ENCODE results near the gene DRD3. TPM values are rescaled to one million over a fixed set of nuclear protein-coding genes. Genes with fewer than 3 reads are reported as not detected.

Gene DRD3
- total and polyA plus RNA-seq, 2 experiments from 2014 or later: 0.21 to 0.65 TPM

- TF ChIP-seq ETS1 (IDR thresholded peaks at IDR 0.05) (no peak), NANOG (IDR thresholded peaks at IDR 0.05; ENCODE audit: borderline replicate concordance) (no peak), EZH2phosphoT487 (IDR thresholded peaks at IDR 0.05; ENCODE audit: unreplicated experiment) (no peak), EZH2 (IDR thresholded peaks at IDR 0.05; ENCODE audit: low read depth, unreplicated experiment) (no peak), ZNF114 (CRISPR knock-in tag; IDR thresholded peaks at IDR 0.05) (no peak), CREB1 (CRISPR knock-in tag; IDR thresholded peaks at IDR 0.05; ENCODE audit: low read depth) (no peak)
- TF ChIP-seq, protein P1, sequence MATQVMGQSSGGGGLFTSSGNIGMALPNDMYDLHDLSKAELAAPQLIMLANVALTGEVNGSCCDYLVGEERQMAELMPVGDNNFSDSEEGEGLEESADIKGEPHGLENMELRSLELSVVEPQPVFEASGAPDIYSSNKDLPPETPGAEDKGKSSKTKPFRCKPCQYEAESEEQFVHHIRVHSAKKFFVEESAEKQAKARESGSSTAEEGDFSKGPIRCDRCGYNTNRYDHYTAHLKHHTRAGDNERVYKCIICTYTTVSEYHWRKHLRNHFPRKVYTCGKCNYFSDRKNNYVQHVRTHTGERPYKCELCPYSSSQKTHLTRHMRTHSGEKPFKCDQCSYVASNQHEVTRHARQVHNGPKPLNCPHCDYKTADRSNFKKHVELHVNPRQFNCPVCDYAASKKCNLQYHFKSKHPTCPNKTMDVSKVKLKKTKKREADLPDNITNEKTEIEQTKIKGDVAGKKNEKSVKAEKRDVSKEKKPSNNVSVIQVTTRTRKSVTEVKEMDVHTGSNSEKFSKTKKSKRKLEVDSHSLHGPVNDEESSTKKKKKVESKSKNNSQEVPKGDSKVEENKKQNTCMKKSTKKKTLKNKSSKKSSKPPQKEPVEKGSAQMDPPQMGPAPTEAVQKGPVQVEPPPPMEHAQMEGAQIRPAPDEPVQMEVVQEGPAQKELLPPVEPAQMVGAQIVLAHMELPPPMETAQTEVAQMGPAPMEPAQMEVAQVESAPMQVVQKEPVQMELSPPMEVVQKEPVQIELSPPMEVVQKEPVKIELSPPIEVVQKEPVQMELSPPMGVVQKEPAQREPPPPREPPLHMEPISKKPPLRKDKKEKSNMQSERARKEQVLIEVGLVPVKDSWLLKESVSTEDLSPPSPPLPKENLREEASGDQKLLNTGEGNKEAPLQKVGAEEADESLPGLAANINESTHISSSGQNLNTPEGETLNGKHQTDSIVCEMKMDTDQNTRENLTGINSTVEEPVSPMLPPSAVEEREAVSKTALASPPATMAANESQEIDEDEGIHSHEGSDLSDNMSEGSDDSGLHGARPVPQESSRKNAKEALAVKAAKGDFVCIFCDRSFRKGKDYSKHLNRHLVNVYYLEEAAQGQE (IDR thresholded peaks at IDR 0.05; ENCODE audit: unreplicated experiment): no peak
Measured at GRCh38 chr3:114219741-114220140, 40.9 kb upstream of the DRD3 start (continued).

DNA sequence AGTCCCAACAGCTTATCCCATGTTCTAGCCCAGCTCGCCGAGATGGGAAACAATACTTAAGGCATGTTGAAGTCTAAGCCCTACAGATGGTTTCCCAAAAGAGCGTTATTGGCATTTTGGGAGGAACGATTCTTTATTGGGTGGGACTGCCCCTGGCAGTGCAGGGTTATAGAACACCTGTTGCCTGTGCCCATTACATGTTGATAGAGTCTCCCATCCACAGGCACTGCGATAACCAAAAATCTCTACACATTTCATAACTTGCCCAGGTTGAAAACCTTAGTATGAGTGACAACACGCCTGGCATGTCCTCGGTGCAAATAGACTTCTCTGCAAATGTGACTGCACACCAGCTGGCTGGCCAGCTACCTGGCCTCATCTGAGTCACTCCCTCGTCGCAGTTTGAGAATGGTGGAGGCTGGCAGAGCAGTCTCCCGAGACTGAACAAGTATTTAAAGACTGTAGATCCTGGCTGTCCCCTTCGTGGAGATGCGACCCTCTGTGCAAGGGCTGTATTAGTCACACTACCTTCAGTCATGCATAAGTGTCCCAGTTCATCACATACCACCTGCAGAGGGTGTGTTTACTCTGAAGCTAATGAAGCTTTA is 39.8 kb upstream of the DRD3 start:
- Histone ChIP-seq H3K4me1 (ENCODE audit: insufficient read depth) (peaks cover 31% of the 10 kb centered on the region), H3K36me3 (ENCODE audit: insufficient read depth) (no peaks in the 10 kb centered on the region), H3K9me2 (ENCODE audit: insufficient read depth) (peaks cover 26% of the 10 kb centered on the region), H3K27me3 (ENCODE audit: insufficient read depth) (no peaks in the 10 kb centered on the region), H3K79me2 (replicated peaks; ENCODE audit: insufficient read depth) (no peaks in the 10 kb centered on the region), H3K4me3 (no peak overlapping the region), H4K20me1 (replicated peaks; ENCODE audit: insufficient read depth) (no peaks in the 10 kb centered on the region), H3F3A (replicated peaks; ENCODE audit: low read depth) (peaks cover 5% of the 10 kb centered on the region), H2AFZ (no peak overlapping the region), H3K4me2 (no peak overlapping the region), H3K27ac (ENCODE audit: low read depth) (no peak overlapping the region)
- DNase-seq (ENCODE audit: low spot score) (no peak), ATAC-seq (no peak)
- H3K27ac Mint-ChIP-seq: no peak overlapping the region
- H3K4me3 Mint-ChIP-seq: no peak overlapping the region
- H3K4me1 Mint-ChIP-seq: peaks cover 9% of the 10 kb centered on the region
- H3K36me3 Mint-ChIP-seq (ENCODE audit: low read depth): no peaks in the 10 kb centered on the region; the same call in 2 of the 3 replicates
- H3K9me3 Mint-ChIP-seq: no peaks in the 10 kb centered on the region; the same call in 2 of the 3 replicates
- H3K27me3 Mint-ChIP-seq (ENCODE audit: insufficient read depth, low read depth, poor library complexity): peaks cover 11% of the 10 kb centered on the region
- TF ChIP-seq ZNF114 (CRISPR knock-in tag; IDR thresholded peaks at IDR 0.05): no peak
- TF ChIP-seq, protein P1 (IDR thresholded peaks at IDR 0.05; ENCODE audit: unreplicated experiment): no peak
- TF ChIP-seq CREB1 (CRISPR knock-in tag; IDR thresholded peaks at IDR 0.05; ENCODE audit: low read depth): no peak
- no peak for TF ChIP-seq JUNB (IDR thresholded peaks at IDR 0.05; ENCODE audit: unreplicated experiment)
- no peak for TF ChIP-seq EZH2phosphoT487 (IDR thresholded peaks at IDR 0.05; ENCODE audit: unreplicated experiment)
- TF ChIP-seq NANOG (IDR thresholded peaks at IDR 0.05; ENCODE audit: borderline replicate concordance): no peak
- no peak for TF ChIP-seq ZNF331 (CRISPR knock-in tag; IDR thresholded peaks at IDR 0.05; ENCODE audit: low read depth)
- TF ChIP-seq POLR2AphosphoS5 (IDR thresholded peaks at IDR 0.05; ENCODE audit: low read depth): no peak
- TF ChIP-seq, protein P2, sequence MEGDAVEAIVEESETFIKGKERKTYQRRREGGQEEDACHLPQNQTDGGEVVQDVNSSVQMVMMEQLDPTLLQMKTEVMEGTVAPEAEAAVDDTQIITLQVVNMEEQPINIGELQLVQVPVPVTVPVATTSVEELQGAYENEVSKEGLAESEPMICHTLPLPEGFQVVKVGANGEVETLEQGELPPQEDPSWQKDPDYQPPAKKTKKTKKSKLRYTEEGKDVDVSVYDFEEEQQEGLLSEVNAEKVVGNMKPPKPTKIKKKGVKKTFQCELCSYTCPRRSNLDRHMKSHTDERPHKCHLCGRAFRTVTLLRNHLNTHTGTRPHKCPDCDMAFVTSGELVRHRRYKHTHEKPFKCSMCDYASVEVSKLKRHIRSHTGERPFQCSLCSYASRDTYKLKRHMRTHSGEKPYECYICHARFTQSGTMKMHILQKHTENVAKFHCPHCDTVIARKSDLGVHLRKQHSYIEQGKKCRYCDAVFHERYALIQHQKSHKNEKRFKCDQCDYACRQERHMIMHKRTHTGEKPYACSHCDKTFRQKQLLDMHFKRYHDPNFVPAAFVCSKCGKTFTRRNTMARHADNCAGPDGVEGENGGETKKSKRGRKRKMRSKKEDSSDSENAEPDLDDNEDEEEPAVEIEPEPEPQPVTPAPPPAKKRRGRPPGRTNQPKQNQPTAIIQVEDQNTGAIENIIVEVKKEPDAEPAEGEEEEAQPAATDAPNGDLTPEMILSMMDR (conservative IDR thresholded peaks at IDR 0.05; ENCODE audit: low read depth in 2 of 2): no peak
- no peak for TF ChIP-seq STAT1 (IDR thresholded peaks at IDR 0.05; ENCODE audit: unreplicated experiment)
- no peak for TF ChIP-seq EZH2 (IDR thresholded peaks at IDR 0.05; ENCODE audit: low read depth, unreplicated experiment)
